GM18505 (cell line): Measurements from ENCODE around the gene SORT1.

Experiments used
- ATAC-seq: cut with Tn5 transposase; IDR thresholded peaks from one replicate; pipeline ENCODE4 v1.9.1; 2021; ENCODE audit not compliant: unreplicated experiment
- POLR2A ChIP-seq: IDR thresholded peaks from 4 replicates; pipeline ENCODE4 v1.6.1; 2011; ENCODE audit warnings: borderline replicate concordance; ENCODE audit not compliant: insufficient read depth, insufficient read length; ENCODE audit errors: extremely low read depth

The SORT1 gene

DNA sequence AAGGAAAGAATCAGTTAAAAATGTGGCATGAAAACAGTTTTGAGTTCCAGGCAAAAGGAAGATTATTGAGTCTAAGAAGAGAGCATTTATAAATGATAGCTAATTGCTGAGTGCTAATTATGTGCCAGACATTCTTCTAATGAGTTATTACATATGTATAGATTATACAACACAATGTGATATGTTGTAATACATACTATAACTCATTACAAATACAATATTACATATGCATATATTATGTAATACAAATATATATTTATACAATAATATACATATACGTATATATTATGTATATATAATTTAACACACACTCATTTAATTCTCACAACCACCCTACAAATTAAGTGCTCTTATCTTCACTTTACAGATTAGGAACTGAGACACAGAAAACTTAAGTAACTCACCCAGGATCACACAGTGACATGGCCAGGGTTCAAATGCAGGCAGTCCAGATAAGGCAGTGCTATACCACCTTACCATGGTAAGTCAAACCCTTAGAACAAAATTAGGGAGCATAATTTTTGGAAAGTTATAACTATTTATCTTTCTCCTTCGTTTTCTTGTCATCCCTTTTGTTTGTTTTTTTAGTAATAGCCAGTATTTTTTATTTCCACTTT, 4.0 kb downstream of the SORT1 start:
- ATAC-seq = no peak
- no peak for TF ChIP-seq POLR2A

DNA sequence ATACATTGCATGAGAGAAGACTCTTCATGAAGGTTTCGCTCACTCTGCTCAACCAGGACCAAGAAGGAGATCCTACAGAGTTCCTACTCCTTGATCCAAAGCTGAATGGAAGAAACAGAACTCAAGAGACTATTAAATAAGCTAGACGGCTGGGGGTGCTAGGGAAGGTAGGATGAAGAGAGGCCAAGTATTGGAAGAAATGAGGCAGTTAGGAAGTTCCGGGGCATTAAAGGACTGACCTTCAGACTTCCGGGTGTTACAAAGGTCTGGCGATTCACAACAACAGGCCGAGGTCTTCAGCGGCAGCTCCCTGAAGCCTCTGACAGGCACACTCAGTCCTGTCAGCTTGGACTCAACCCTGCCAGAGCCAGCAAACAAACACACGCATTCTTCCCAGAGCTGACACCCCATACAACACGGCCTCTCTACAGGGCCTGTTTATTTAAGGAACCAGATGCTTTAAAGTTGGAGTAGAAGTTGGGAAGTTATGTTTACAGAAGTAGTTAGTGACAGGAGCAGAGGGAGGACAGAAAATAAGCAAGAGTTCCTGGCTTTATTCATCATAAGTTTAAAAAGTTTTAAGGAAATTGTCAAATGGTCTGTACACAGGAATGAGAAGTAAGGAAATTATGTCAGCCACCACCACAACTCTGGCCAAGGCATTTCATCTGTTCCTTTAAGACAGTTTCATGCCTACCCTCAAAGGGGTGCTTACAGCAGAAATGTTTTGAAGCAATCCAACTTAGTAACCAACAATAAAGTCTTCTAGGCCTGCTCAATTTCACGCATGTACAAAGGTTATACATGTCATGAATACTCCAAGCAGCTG, 4.7 kb downstream of the SORT1 start:
- no peak for ATAC-seq
- no peak for TF ChIP-seq POLR2A

DNA sequence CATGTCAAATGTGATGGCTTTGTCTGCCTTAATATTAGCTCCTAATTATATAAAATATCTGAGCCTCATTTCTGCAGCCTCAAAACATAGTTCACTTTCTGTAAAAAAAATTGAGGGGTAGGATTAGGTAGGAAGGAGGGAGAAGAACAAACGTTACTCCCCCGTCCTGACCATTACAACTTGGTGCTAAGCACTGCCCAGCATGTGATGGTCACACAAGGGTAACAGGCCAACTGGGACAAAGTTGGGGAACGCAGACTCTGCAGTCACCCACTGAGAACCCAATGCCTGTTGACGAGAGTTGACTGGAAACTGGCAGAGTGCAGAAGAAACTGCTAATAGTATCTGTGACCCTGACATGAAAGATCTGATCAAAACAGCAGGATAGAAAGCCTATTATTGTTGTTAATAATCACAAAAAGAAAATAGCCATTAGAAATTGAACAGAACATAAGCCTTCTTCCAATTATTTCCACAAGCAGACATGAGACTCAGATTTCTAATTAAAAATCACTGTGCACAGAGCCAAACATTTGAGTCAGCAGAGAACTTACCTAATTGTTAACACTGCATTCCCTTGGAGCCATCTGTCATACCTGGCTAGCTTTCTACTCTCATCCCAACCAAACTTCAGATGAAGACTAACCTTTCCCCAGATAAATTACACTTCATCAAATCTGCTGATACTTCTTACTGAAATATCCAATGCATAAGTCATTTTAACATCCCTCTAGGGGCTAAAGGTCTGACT, 5.5 kb downstream of the SORT1 start:
- ATAC-seq = peak; percentile 7

DNA sequence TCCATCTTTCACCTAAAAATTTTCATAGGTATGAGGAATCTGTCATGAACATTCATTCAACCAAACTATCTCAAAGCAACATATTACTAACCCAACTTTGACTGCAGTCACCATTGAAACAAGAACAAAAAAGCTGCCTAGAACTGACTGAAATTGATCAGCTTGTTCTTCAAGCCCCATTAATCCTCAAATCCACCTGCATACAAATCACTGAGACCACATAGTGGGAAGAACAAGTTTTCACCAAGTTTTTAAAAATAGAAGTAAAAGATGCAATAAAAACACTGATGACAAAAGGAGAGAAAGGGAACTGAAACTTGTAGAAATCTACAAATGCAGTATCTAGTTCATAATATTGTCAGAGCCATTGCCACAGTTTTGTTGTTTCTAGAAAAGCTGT, 6.1 kb downstream of the SORT1 start:
- ATAC-seq = peak; percentile 78
- no peak for TF ChIP-seq POLR2A

More for the DNA sequence above, 5.5 kb downstream of the SORT1 start:
- TF ChIP-seq POLR2A = no peak

DNA sequence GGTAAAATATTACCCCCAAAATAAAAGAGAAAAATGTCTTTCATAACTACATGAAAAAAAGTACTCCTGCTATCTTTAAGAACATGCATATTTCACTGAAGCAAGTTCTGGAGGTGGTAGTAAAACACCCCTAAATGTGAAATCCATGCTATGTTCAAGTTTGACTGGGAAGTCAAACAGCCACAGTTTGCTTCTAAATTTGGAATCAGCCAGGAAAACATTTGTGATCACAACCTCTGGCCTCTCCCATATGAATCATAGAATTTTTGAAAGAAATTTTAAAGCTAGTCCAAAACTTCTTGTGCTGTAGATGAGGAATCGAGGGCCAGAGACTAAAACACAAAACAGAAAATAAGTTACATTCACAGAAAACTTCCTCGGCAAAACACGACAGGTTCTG, 6.6 kb downstream of the SORT1 start:
- TF ChIP-seq POLR2A = no peak
- ATAC-seq = no peak

DNA sequence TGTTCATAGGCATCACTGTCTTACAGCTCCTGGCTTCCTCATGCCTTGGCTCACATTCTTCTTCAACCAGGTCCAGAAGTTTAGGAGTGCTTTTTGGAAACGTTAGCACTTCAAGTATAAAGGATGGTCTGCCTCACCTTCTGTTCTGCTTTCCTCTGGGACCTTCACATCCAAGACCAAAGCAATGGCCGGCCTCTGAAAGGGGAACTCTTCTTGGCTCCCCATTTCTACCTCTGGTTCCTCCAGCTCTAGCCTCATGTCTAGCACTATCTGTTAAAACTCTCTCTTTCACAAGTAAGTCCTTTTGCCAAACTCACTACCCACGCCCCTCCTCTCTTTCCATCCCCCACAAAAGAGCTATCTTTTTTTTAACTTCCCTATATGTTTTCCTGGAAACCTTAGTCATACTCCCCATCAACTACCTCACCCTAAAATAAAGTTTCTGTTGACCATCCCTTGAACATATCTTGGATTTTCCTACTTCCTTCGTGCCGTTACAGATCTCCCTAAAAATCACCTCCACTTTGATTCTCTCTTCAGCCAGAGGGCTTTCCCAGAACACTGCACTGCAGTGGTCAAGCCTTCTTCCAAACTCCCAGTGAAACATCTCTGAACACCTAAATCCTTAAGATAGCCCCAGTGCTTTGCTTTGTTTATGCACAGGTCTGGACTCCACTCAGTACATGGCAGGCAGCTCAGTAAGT, 7.9 kb downstream of the SORT1 start:
- no peak for TF ChIP-seq POLR2A
- no peak for ATAC-seq

DNA sequence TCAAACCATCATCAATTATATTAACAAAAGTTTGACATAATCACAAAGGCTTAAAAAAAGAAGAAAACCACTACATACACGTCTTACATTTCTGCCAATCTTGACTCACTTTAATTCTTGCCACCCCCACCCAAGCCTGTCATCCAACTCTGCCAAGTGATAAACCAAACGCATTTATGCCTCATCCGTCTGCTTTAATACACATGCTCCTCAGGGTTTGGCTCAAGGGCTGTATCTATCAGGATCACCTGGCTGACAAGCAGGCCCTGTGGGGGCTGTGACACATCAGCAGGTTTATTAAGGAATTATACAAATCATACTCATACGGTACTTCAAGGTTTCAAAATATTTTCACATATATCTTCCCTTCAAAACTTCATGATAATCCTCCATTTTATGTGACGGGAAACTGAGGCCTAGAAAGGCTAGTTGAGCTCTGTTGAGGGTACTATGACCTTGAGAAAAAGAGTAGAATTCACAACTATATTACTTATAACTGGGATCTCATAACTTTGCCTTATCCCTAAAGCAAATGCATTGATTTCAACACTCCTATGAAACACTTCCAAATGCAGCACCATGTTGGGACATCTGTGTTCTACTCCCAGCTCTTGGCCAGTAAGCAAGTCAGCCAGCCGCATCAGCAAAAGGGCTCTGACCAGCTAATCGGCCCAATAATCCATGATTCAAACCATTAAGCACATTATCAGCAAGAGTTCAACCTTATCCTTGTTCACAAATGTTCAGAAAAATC, 8.7 kb downstream of the SORT1 start:
- no peak for ATAC-seq
- TF ChIP-seq POLR2A = no peak

DNA sequence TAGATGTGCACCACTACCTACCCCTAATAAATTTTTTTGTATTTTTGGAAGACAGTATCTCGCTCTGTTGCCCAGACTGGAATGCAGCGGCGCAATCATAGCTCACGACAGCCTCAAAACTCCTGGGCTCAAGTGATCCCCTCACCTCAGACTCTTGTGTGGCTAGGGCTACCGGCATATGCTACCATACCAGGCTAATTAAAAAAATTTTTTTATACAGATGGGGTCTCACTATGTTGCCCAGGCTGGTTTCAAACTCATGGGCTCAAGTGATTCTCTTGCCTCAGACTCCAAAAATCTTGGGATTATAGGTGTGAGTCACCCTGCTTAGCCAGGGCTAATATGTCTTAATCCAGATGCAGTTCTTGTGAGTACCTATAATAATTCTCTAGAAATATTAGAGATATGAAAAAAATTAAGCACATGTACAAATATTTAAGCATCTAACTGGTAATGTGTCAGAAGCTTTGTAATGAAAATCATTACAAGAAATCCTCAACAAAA, 9.5 kb downstream of the SORT1 start:
- no peak for ATAC-seq
- TF ChIP-seq POLR2A = no peak

DNA sequence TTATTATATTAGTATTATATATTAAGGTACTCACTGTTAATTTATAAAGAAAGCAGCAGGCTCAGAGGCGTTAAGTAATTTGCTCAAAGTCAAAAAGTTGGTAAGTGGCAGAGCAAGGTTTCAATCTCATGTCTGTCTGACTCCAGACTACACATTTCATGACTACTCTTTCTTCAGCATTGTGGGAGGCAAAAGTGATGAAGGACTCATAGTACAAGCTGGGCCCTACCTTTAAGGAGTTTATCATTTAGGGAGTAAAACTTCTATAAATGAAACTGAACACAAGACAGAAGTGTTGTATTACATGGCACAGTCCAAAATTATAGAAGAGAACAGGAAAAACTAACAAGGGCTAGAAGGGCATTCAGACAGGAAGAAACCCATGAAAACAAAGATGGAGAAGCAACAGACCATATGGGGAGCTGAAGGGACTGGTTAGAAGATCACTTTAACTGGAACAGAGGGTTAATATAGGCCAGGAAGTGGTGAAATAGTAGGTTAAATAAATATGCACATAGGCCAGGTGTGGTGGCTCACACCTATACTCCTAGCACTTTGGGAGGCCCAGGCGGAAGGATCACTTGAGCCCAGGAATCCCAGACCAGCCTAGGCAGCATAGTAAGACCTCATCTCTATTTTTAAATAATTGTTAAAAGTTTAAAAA, 11.5 kb downstream of the SORT1 start:
- no peak for TF ChIP-seq POLR2A
- ATAC-seq = no peak

DNA sequence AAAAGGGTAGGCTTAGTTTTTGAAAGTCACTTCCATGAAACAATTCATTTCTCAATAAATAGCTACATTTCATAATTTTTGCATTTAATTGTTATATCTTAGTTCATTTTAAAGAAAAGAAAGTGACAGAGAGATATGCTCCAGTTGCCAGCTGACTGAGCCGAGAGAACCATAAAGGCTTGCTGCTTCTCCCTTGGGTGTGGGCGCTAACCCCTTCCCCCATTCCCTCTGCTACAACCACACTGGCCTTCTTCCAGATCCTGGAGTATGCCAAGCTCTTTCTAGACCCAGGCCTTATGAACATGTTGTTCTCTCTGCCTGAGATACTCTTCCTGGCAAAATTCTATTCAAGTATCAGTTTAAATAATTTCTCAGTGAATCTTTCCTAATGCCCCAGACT, 12.3 kb downstream of the SORT1 start:
- ATAC-seq = no peak
- no peak for TF ChIP-seq POLR2A

DNA sequence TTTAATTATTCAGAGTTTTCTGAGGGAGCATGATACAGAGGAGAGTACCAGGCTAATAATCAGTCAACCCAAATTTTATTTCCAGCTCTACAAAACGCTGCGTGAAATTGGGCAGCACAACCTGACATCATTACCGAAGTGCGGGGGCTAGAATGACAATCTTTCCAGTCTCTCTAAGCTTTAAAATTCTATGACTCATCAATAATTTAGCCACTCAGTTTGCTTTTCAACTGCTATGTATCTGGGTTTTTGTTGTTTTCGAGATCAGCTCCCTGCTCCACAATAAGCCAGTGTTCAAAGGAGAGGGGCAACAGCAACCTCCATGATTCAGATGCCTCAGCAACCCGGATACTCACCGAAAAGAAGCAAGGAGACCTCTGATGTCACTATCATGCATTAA, 13.9 kb downstream of the SORT1 start:
- no peak for ATAC-seq
- TF ChIP-seq POLR2A = no peak
